ENCODE data around the gene CATSPERZ.

Gene CATSPERZ

GRCh38 chr11:64263947-64264317 is 36.2 kb upstream of the CATSPERZ start:
- DNase-seq (ENCODE audit: low read depth in 2 of 3, low spot score in 1 of 3), result no peak

- DNase-seq (ENCODE audit: low read depth in 2 of 3, low spot score in 1 of 3), result no peak
These were observed 35.7 kb upstream of the CATSPERZ start for GRCh38 chr11:64264371-64264852.

- no peak for DNase-seq (ENCODE audit: low read depth in 2 of 3, low spot score in 1 of 3)
These were observed 34.7 kb upstream of the CATSPERZ start for GRCh38 chr11:64265176-64266160.

GRCh38 chr11:64266339-64266738 is 33.8 kb upstream of the CATSPERZ start:
- DNase-seq (ENCODE audit: low read depth in 2 of 3, low spot score in 1 of 3), result no peak

GRCh38 chr11:64267207-64267945 is 32.8 kb upstream of the CATSPERZ start:
- DNase-seq (ENCODE audit: low read depth in 2 of 3, low spot score in 1 of 3), result no peak

GRCh38 chr11:64268025-64268892 is 31.9 kb upstream of the CATSPERZ start:
- DNase-seq (ENCODE audit: low read depth in 2 of 3, low spot score in 1 of 3), result no peak

- DNase-seq (ENCODE audit: low read depth in 2 of 3, low spot score in 1 of 3), result peak in 2 of 3 donors; percentile 32 to 41
These were observed 31.1 kb upstream of the CATSPERZ start for GRCh38 chr11:64268893-64269539.

- DNase-seq (ENCODE audit: low read depth in 2 of 3, low spot score in 1 of 3), result peak; percentile 96 to 97 (median 97)
These were observed 30.5 kb upstream of the CATSPERZ start for GRCh38 chr11:64269540-64270220.

GRCh38 chr11:64275031-64275800 is 24.9 kb upstream of the CATSPERZ start:
- no peak for DNase-seq (ENCODE audit: low read depth in 2 of 3, low spot score in 1 of 3)

- DNase-seq (ENCODE audit: low read depth in 2 of 3, low spot score in 1 of 3), result no peak
These were observed 24.3 kb upstream of the CATSPERZ start for GRCh38 chr11:64275841-64276240.

GRCh38 chr11:64276653-64277431 is 23.3 kb upstream of the CATSPERZ start:
- no peak for DNase-seq (ENCODE audit: low read depth in 2 of 3, low spot score in 1 of 3)

- DNase-seq (ENCODE audit: low read depth in 2 of 3, low spot score in 1 of 3), result no peak
These were observed 21.5 kb upstream of the CATSPERZ start for GRCh38 chr11:64278576-64279190.

- no peak for DNase-seq (ENCODE audit: low read depth in 2 of 3, low spot score in 1 of 3)
These were observed 18.0 kb upstream of the CATSPERZ start for GRCh38 chr11:64281957-64282770.

GRCh38 chr11:64283092-64283491 is 17.1 kb upstream of the CATSPERZ start:
- no peak for DNase-seq (ENCODE audit: low read depth in 2 of 3, low spot score in 1 of 3)

GRCh38 chr11:64284048-64284961 is 15.9 kb upstream of the CATSPERZ start, which contains the start of gene BAD:
BAD (minus strand) TSS chr11:64284665; CDS start chr11:64284368, 297 bp downstream.
- peak; percentile 89 to 92 (median 91) for DNase-seq (ENCODE audit: low read depth in 2 of 3, low spot score in 1 of 3)
